Adrenal gland (tissue), 5 donors: ENCODE measurements around the gene CADPS.

Experiments used
- CTCF ChIP-seq, 6 experiments: fragments of 450-650 bp in 4 of 6; fragments of 200-600 bp in 2 of 6; sonication (generic) in 1 of 6; IDR thresholded peaks; 1 replicate in 5 of 6; 2 replicates in 1 of 6; pipeline versions ENCODE4 v1.5.1 to v1.8.0; 2016 to 2021; ENCODE audit warnings: antibody characterized with exemption in 6 of 6, mild to moderate bottlenecking in 2 of 6, moderate library complexity in 1 of 6
- POLR2A ChIP-seq, 2 donors: fragments of 450-650 bp; IDR thresholded peaks; one replicate each; pipeline ENCODE4 v1.6.1; 2017; ENCODE audit warnings: antibody characterized with exemption in 2 of 2, mild to moderate bottlenecking in 2 of 2, moderate library complexity in 1 of 2
- donor health status: DM: no; HTN: no; CAD: no.

DNA sequence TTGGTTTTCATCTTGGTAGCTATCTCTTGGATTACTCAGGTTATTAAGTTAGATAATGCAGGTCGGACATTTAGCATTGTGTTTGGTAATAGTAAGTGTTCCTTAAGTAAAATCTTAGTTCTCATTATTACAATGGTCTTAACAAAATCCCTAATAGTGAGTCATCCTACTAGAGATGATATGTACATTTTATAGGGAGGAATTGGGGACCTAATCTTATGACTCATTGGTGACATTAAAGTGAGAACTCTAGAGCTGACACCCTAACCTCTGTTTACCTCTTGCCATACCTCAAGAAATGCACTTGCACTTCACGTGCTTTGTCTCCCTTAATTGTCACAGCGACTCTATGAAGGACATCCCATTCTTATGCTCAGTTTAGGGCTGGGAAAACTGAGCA is 174.9 kb downstream of the CADPS start:
- TF ChIP-seq CTCF (IDR thresholded peaks at IDR 0.05) = no peak
- no peak for TF ChIP-seq POLR2A (IDR thresholded peaks at IDR 0.05)
